Measurements from ENCODE around the gene SRGAP1. TPM values are rescaled to one million over a fixed set of nuclear protein-coding genes. Genes with fewer than 3 reads are reported as not detected.
"Not testable (repeated sequence)": the region's sequence is repeated elsewhere in the genome, so short reads cannot be mapped to it uniquely, and the experiment has no call there.

The SRGAP1 gene
- total and polyA plus RNA-seq, 4 donors, result 1.8 to 12.4 (median 6.2) TPM

DNA sequence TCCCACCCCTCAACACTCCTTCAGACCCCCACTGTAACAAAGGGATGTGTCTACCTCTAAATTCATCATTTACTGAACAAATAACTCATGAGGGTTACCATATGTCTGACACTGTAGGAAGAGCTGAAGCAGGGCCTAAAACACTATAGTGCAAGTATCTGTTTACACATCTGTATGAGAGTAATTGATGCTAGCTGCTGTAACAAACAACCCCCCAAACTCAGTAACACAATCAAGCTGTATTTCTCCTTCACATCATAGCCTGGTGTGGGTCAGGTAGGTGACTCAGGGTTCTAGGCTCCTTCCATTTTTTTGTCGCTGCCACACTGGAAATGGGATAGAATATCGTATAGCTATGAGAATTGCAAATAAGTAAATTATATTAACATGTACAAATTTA, 312.6 kb downstream of the SRGAP1 start:
- no peaks in the 10 kb centered on the region for H3K9me3 ChIP-seq (ENCODE audit: control insufficient read depth in 4 of 4, insufficient read depth in 3 of 4, low read length in 3 of 4)
- H3K4me3 ChIP-seq, result no peak overlapping the region
- TF ChIP-seq, protein P1, sequence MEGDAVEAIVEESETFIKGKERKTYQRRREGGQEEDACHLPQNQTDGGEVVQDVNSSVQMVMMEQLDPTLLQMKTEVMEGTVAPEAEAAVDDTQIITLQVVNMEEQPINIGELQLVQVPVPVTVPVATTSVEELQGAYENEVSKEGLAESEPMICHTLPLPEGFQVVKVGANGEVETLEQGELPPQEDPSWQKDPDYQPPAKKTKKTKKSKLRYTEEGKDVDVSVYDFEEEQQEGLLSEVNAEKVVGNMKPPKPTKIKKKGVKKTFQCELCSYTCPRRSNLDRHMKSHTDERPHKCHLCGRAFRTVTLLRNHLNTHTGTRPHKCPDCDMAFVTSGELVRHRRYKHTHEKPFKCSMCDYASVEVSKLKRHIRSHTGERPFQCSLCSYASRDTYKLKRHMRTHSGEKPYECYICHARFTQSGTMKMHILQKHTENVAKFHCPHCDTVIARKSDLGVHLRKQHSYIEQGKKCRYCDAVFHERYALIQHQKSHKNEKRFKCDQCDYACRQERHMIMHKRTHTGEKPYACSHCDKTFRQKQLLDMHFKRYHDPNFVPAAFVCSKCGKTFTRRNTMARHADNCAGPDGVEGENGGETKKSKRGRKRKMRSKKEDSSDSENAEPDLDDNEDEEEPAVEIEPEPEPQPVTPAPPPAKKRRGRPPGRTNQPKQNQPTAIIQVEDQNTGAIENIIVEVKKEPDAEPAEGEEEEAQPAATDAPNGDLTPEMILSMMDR (IDR thresholded peaks at IDR 0.05; ENCODE audit: control extremely low read depth, extremely low read depth), result no peak
- no peak overlapping the region for H3K27ac ChIP-seq (ENCODE audit: low read depth in 1 of 2, low read length in 1 of 2)
- no peaks in the 10 kb centered on the region for H3K27me3 ChIP-seq (ENCODE audit: control insufficient read depth in 3 of 3, insufficient read depth in 3 of 3, low read length in 2 of 3)
- no peaks in the 10 kb centered on the region for H3K36me3 ChIP-seq (ENCODE audit: control insufficient read depth in 4 of 4, insufficient read depth in 4 of 4, low read length in 4 of 4)
- DNase-seq (no peak), ATAC-seq (ENCODE audit: insufficient read depth, low FRiP score) (no peak)
- 97% methylated on average over 2 of the region's 2 CpGs for WGBS, 2 donors
- H3K9ac ChIP-seq (ENCODE audit: insufficient read depth in 1 of 2, low read length in 2 of 2), result no peak overlapping the region
- H3K4me1 ChIP-seq (ENCODE audit: control insufficient read depth in 5 of 5, insufficient read depth in 5 of 5, low read length in 5 of 5), result no peaks in the 10 kb centered on the region

DNA sequence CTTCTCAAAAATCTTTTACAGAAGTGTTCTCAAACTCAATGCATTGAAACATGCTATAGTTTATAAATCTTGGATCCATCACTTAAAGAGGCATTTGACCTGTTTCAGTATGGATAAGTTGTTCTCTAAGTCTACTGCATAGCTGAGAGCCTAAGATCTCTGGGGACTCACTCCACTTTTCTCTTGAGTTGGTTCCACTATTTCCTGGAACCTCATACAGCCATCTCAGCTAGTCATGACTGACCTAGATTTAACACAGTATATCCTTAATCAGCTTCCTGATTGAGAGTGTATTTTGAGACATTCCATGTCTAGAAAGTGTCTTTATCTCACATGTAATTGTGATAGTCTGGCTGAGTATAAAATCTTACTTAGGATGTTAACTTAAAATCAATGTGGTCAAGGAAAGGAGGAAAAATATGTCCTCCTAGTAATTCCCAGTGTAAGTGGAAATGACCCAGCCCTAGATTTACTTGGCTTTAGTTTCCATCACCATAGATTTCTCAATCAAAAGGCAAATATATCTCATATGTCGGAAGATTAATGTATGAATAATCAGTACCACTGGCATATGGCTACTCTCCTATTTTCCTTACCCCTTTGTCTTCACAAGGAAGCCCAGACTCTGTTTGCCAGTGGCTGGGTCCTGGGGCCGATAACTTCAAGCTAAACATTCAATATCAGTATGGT, 315.7 kb downstream of the SRGAP1 start:
- H3K4me1 ChIP-seq (ENCODE audit: control insufficient read depth in 5 of 5, insufficient read depth in 5 of 5, low read length in 5 of 5), result no peaks in the 10 kb centered on the region
- H3K4me3 ChIP-seq, result no peak overlapping the region
- ATAC-seq (ENCODE audit: insufficient read depth, low FRiP score), result no peak
- H3K36me3 ChIP-seq (ENCODE audit: control insufficient read depth in 4 of 4, insufficient read depth in 4 of 4, low read length in 4 of 4), result no peaks in the 10 kb centered on the region
- H3K9ac ChIP-seq (ENCODE audit: insufficient read depth in 1 of 2, low read length in 2 of 2), result no peak overlapping the region
- TF ChIP-seq, protein P1 (IDR thresholded peaks at IDR 0.05; ENCODE audit: control extremely low read depth, extremely low read depth), result no peak
- H3K27me3 ChIP-seq (ENCODE audit: control insufficient read depth in 3 of 3, insufficient read depth in 3 of 3, low read length in 2 of 3), result no peaks in the 10 kb centered on the region
- WGBS, 2 donors, result 94 to 97% methylated on average over 2 of the region's 2 CpGs
- no peak for DNase-seq
- no peaks in the 10 kb centered on the region for H3K9me3 ChIP-seq (ENCODE audit: control insufficient read depth in 4 of 4, insufficient read depth in 3 of 4, low read length in 3 of 4)
- no peak overlapping the region for H3K27ac ChIP-seq (ENCODE audit: low read depth in 1 of 2, low read length in 1 of 2)

DNA sequence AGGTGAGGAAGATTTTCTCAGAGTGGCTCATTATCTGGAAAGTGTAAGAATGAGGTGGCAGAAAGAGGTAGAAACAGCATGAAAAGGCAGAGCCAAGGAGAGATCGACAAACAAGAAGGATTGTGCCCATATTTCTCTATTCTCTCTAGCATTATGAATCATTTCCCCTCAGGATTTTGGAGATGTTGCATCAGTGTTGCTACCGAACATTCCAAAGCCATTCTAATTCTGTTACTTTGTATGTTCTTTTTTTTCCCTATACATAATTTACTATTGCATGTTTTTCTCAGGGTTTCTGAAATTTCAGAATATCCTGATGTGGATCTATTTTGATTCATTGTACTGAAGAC, 316.2 kb downstream of the SRGAP1 start:
- Histone ChIP-seq H3K9ac (ENCODE audit: insufficient read depth in 1 of 2, low read length in 2 of 2) (no peak overlapping the region), H3K36me3 (ENCODE audit: control insufficient read depth in 4 of 4, insufficient read depth in 4 of 4, low read length in 4 of 4) (no peaks in the 10 kb centered on the region), H3K27ac (ENCODE audit: low read depth in 1 of 2, low read length in 1 of 2) (no peak overlapping the region), H3K4me1 (ENCODE audit: control insufficient read depth in 5 of 5, insufficient read depth in 5 of 5, low read length in 5 of 5) (no peaks in the 10 kb centered on the region), H3K4me3 (no peak overlapping the region), H3K27me3 (ENCODE audit: control insufficient read depth in 3 of 3, insufficient read depth in 3 of 3, low read length in 2 of 3) (no peaks in the 10 kb centered on the region), H3K9me3 (ENCODE audit: control insufficient read depth in 4 of 4, insufficient read depth in 3 of 4, low read length in 3 of 4) (no peaks in the 10 kb centered on the region)
- DNase-seq, result no peak
- TF ChIP-seq, protein P1 (IDR thresholded peaks at IDR 0.05; ENCODE audit: control extremely low read depth, extremely low read depth), result no peak
- ATAC-seq (ENCODE audit: insufficient read depth, low FRiP score), result no peak
- 72 to 75% methylated on average over 2 of the region's 2 CpGs for WGBS, 2 donors

DNA sequence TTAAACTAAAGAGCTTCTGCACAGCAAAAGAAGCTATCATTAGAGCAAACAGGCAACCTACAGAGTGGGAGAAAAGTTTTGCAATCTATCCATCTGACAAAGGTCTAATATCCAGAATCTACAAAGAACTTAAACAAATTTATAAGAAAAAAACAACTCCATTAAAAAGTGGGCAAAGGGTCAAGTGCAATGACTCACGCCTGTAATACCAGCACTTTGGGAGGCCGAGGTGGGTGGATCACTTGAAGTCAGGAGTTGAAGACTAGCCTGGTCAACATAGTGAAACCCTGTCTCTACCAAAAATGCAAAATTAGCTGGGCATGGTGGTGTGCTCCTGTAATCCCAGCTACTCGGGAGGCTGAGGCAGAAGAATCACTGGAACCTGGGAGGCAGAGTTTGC, 322.1 kb downstream of the SRGAP1 start:
- 82 to 97% methylated on average over 3 of the region's 3 CpGs for WGBS, 2 donors
- not testable (repeated sequence) for H3K9ac ChIP-seq (ENCODE audit: insufficient read depth in 1 of 2, low read length in 2 of 2); H3K9me3 ChIP-seq (ENCODE audit: control insufficient read depth in 4 of 4, insufficient read depth in 3 of 4, low read length in 3 of 4); H3K4me3 ChIP-seq; DNase-seq; H3K4me1 ChIP-seq (ENCODE audit: control insufficient read depth in 5 of 5, insufficient read depth in 5 of 5, low read length in 5 of 5); H3K36me3 ChIP-seq (ENCODE audit: control insufficient read depth in 4 of 4, insufficient read depth in 4 of 4, low read length in 4 of 4); ATAC-seq (ENCODE audit: insufficient read depth, low FRiP score); H3K27me3 ChIP-seq (ENCODE audit: control insufficient read depth in 3 of 3, insufficient read depth in 3 of 3, low read length in 2 of 3); H3K27ac ChIP-seq (ENCODE audit: low read depth in 1 of 2, low read length in 1 of 2)

DNA sequence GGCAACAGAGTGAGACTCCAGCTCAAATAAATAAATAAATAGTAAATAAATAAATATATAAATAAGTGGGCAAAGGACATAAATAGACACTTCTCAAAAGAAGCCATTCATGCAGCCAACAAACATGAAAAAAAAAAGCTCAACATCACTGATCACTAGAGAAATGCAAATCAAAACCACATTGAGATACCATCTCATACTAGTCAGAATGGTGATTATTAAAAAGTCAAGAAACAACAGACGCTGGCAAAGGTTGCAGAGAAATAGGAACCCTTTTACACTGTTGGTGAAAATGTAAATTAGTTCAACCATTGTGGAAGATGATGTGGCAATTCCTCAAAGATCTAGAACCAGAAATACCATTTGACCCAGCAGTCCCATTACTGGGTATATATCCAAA, 322.5 kb downstream of the SRGAP1 start:
- H3K4me1 ChIP-seq (ENCODE audit: control insufficient read depth in 5 of 5, insufficient read depth in 5 of 5, low read length in 5 of 5); DNase-seq; H3K27me3 ChIP-seq (ENCODE audit: control insufficient read depth in 3 of 3, insufficient read depth in 3 of 3, low read length in 2 of 3); H3K27ac ChIP-seq (ENCODE audit: low read depth in 1 of 2, low read length in 1 of 2); H3K36me3 ChIP-seq (ENCODE audit: control insufficient read depth in 4 of 4, insufficient read depth in 4 of 4, low read length in 4 of 4); H3K9ac ChIP-seq (ENCODE audit: insufficient read depth in 1 of 2, low read length in 2 of 2); ATAC-seq (ENCODE audit: insufficient read depth, low FRiP score); H3K9me3 ChIP-seq (ENCODE audit: control insufficient read depth in 4 of 4, insufficient read depth in 3 of 4, low read length in 3 of 4); H3K4me3 ChIP-seq: not testable (repeated sequence)
- WGBS, 2 donors, result 95 to 97% methylated on average over 1 of the region's 1 CpG

Measured in lung (tissue), 12 donors.